K562 (cell line): ENCODE data around the gene UHRF1. TPM values are rescaled to one million over a fixed set of nuclear protein-coding genes. Genes with fewer than 3 reads are reported as not detected.

ENCODE experiments used
- CHD2 ChIP-seq: IDR thresholded peaks from 2 replicates; pipeline ENCODE4 v1.6.1; 2011; ENCODE audit warnings: low read depth, low read length
- FOXM1 ChIP-seq, 2 experiments: fragments of 450-650 bp in 1 of 2; sonication (generic) in 1 of 2; formaldehyde crosslinking in 1 of 2; IDR thresholded peaks; 2 replicates each; pipeline versions ENCODE4 v1.6.1 to v1.9.0; 2017 to 2022; ENCODE audit warnings: low read depth in 2 of 2, mild to moderate bottlenecking in 2 of 2, missing genetic modification reagents in 1 of 2, moderate library complexity in 1 of 2
- HCFC1 ChIP-seq: IDR thresholded peaks from 2 replicates; pipeline ENCODE4 v1.6.1; 2012; ENCODE audit warnings: low read depth, low read length, improper control_type of control experiment
- MAFF ChIP-seq: IDR thresholded peaks from 2 replicates; pipeline ENCODE4 v1.6.1; 2012; ENCODE audit warnings: low read length, improper control_type of control experiment
- NKRF ChIP-seq: fragments of 450-650 bp; IDR thresholded peaks from 2 replicates; pipeline ENCODE4 v1.6.1; 2016; ENCODE audit warnings: borderline replicate concordance
- PHF21A ChIP-seq: fragments of 450-650 bp; IDR thresholded peaks from 2 replicates; pipeline ENCODE4 v1.6.1; 2017; ENCODE audit warnings: low read depth, borderline replicate concordance
- PYGO2 ChIP-seq: fragments of 450-650 bp; IDR thresholded peaks from 2 replicates; pipeline ENCODE4 v1.6.1; 2016; ENCODE audit warnings: mild to moderate bottlenecking, missing genetic modification characterization, moderate library complexity, missing compliant biosample characterization
- TOE1 ChIP-seq, 2 experiments: fragments of 450-650 bp in 1 of 2; sonication (generic) in 1 of 2; formaldehyde crosslinking in 1 of 2; IDR thresholded peaks; 2 replicates each; pipeline versions ENCODE4 v1.7.1 to v1.8.0; 2016 to 2022; ENCODE audit warnings: borderline replicate concordance in 2 of 2, mild to moderate bottlenecking in 2 of 2, antibody characterized with exemption in 1 of 2, inconsistent platforms in 1 of 2, low read depth in 1 of 2, missing genetic modification reagents in 1 of 2, moderate library complexity in 1 of 2
- ZNF146 ChIP-seq: IDR thresholded peaks from one replicate; pipeline ENCODE4 v1.6.1; 2018; ENCODE audit warnings: missing compliant biosample characterization; ENCODE audit not compliant: unreplicated experiment
- ZNF511 ChIP-seq: sonication (generic); formaldehyde crosslinking; IDR thresholded peaks from 2 replicates; pipeline ENCODE4 v1.8.0; 2022; ENCODE audit warnings: mild to moderate bottlenecking, missing genetic modification reagents
- ZNF717 ChIP-seq: fragments of 250-450 bp; sonication (Bioruptor Pico); IDR thresholded peaks from 2 replicates; pipeline ENCODE4 v1.5.0; 2021
- polyA plus RNA-seq, 8 experiments: library from polyadenylated mRNA; depleted of rRNA in 4 of 8; stranded (reverse) in 5 of 8; unstranded in 3 of 8; fragments of >200 nt; fragmentation: Nextera tagmentation in 2 of 8; fragmentation: Illumina TruSeq in 1 of 8; extraction: Ambion mirVana in 2 of 8; extraction: Trizol in 1 of 8; gene quantifications; 2 replicates each; pipeline versions ENCODE4 v1.2.1 to v1.2.3, GENCODE V29; 2011 to 2014; ENCODE audit warnings: inconsistent platforms in 1 of 8, missing spikeins in 1 of 8
- total RNA-seq, 7 experiments: library from RNA; depleted of rRNA in 6 of 7; stranded (reverse); fragments of >200 nt in 6 of 7; fragmentation: Illumina TruSeq in 2 of 7; extraction: Trizol in 2 of 7; gene quantifications; 2 replicates each; pipeline versions ENCODE4 v1.2.1 to v1.2.3, GENCODE V29; 2011 to 2021; ENCODE audit warnings: low replicate concordance in 1 of 7
- TF ChIP-seq, protein P1 (sequence below): fragments of 250-450 bp; sonication (Bioruptor Pico); IDR thresholded peaks from 2 replicates; pipeline ENCODE4 v1.4.0; 2020
- TF ChIP-seq, protein P2 (sequence below): fragments of 450-650 bp; formaldehyde crosslinking; conservative IDR thresholded peaks from 2 replicates; pipeline ENCODE4 v1.4.0; 2022; ENCODE audit warnings: mild to moderate bottlenecking, missing genetic modification characterization
- TF ChIP-seq, protein P3 (sequence below): fragments of 250-450 bp; sonication (Bioruptor Pico); IDR thresholded peaks from 2 replicates; pipeline ENCODE4 v1.8.0; 2022; ENCODE audit warnings: moderate library complexity, mild to moderate bottlenecking, inconsistent platforms
- TF ChIP-seq, protein P4 (sequence below): sonication (generic); formaldehyde crosslinking; IDR thresholded peaks from 2 replicates; pipeline ENCODE4 v1.8.1; 2023; ENCODE audit warnings: mild to moderate bottlenecking, missing genetic modification reagents

Gene UHRF1
- total and polyA plus RNA-seq, 9 of the 15 experiments (the other 6 are each of a cell fraction or from before 2014, with no cell fraction given), result 6.0 to 101 (median 30.9) TPM

DNA sequence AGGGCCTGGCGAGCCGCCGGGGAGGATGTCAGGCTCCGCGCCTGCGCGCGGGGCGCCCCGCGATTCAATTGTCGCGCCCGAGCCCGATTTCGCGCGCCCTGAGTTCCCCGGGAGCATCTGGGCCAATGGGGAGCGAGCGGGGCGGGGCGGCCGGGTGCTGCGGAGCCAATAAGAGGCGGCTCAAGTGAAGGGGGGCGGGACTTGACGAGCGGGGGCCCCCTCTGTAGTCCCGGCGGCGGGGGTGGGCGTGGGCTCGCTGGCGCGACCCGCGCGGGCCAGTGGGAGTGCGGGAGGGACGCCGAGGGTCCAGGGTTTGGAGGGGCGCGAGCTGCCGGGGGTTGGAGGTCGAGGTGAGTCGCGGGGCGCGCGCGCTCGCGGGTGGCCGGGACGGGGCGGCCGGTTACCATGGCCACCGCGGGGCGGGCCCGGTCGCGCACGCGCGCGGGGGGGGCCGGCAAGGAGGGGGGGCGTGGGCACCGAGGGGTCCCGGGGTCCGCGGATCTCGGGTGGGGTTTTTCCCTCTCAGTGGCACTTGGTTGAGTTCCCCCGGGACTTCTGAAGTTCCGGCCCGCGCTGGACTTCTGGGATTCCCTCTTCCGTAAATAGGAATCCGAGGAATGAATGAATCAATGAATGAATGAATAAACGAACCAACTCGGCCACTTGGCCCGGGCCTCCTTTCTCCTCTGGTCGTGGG, 744 bp downstream of the UHRF1 start (continued):
- TF ChIP-seq, protein P1, sequence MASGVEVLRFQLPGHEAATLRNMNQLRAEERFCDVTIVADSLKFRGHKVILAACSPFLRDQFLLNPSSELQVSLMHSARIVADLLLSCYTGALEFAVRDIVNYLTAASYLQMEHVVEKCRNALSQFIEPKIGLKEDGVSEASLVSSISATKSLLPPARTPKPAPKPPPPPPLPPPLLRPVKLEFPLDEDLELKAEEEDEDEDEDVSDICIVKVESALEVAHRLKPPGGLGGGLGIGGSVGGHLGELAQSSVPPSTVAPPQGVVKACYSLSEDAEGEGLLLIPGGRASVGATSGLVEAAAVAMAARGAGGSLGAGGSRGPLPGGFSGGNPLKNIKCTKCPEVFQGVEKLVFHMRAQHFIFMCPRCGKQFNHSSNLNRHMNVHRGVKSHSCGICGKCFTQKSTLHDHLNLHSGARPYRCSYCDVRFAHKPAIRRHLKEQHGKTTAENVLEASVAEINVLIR (CRISPR knock-in tag), result no peak
- TF ChIP-seq NKRF, result peak; percentile 26; the same call in 1 of the 2 replicates
- no peak for TF ChIP-seq MAFF
- peak; percentile 66; the same call in 1 of the 2 replicates for TF ChIP-seq PHF21A
- TF ChIP-seq CHD2, result peak; percentile 57
- TF ChIP-seq, protein P2, sequence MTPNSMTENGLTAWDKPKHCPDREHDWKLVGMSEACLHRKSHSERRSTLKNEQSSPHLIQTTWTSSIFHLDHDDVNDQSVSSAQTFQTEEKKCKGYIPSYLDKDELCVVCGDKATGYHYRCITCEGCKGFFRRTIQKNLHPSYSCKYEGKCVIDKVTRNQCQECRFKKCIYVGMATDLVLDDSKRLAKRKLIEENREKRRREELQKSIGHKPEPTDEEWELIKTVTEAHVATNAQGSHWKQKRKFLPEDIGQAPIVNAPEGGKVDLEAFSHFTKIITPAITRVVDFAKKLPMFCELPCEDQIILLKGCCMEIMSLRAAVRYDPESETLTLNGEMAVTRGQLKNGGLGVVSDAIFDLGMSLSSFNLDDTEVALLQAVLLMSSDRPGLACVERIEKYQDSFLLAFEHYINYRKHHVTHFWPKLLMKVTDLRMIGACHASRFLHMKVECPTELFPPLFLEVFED (CRISPR knock-in tag), result no peak
- 0 out of 2 replicates have a peak, but pooled peaks have one; percentile 17 for TF ChIP-seq FOXM1 (IDR thresholded peaks at IDR 0.05; ENCODE audit: low read depth)
- TF ChIP-seq FOXM1 (CRISPR knock-in tag; IDR thresholded peaks at IDR 0.05; ENCODE audit: low read depth), result no peak
- TF ChIP-seq ZNF717 (CRISPR knock-in tag), result no peak
- no peak for TF ChIP-seq PYGO2 (tag)
- TF ChIP-seq, protein P3, sequence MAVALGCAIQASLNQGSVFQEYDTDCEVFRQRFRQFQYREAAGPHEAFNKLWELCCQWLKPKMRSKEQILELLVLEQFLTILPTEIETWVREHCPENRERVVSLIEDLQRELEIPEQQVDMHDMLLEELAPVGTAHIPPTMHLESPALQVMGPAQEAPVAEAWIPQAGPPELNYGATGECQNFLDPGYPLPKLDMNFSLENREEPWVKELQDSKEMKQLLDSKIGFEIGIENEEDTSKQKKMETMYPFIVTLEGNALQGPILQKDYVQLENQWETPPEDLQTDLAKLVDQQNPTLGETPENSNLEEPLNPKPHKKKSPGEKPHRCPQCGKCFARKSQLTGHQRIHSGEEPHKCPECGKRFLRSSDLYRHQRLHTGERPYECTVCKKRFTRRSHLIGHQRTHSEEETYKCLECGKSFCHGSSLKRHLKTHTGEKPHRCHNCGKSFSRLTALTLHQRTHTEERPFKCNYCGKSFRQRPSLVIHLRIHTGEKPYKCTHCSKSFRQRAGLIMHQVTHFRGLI, result no peak
- TF ChIP-seq, protein P4, sequence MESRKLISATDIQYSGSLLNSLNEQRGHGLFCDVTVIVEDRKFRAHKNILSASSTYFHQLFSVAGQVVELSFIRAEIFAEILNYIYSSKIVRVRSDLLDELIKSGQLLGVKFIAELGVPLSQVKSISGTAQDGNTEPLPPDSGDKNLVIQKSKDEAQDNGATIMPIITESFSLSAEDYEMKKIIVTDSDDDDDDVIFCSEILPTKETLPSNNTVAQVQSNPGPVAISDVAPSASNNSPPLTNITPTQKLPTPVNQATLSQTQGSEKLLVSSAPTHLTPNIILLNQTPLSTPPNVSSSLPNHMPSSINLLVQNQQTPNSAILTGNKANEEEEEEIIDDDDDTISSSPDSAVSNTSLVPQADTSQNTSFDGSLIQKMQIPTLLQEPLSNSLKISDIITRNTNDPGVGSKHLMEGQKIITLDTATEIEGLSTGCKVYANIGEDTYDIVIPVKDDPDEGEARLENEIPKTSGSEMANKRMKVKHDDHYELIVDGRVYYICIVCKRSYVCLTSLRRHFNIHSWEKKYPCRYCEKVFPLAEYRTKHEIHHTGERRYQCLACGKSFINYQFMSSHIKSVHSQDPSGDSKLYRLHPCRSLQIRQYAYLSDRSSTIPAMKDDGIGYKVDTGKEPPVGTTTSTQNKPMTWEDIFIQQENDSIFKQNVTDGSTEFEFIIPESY (CRISPR knock-in tag), result no peak
- TF ChIP-seq ZNF511 (CRISPR knock-in tag), result no peak
- TF ChIP-seq ZNF146, result no peak
- TF ChIP-seq TOE1 (IDR thresholded peaks at IDR 0.05; ENCODE audit: borderline replicate concordance), result no peak
- no peak for TF ChIP-seq TOE1 (CRISPR knock-in tag; IDR thresholded peaks at IDR 0.05; ENCODE audit: borderline replicate concordance, low read depth)
- TF ChIP-seq HCFC1, result 0 out of 2 replicates have a peak, but pooled peaks have one; percentile 40
